ENCODE results near the gene TPCN2.

TPCN2 gene

DNA sequence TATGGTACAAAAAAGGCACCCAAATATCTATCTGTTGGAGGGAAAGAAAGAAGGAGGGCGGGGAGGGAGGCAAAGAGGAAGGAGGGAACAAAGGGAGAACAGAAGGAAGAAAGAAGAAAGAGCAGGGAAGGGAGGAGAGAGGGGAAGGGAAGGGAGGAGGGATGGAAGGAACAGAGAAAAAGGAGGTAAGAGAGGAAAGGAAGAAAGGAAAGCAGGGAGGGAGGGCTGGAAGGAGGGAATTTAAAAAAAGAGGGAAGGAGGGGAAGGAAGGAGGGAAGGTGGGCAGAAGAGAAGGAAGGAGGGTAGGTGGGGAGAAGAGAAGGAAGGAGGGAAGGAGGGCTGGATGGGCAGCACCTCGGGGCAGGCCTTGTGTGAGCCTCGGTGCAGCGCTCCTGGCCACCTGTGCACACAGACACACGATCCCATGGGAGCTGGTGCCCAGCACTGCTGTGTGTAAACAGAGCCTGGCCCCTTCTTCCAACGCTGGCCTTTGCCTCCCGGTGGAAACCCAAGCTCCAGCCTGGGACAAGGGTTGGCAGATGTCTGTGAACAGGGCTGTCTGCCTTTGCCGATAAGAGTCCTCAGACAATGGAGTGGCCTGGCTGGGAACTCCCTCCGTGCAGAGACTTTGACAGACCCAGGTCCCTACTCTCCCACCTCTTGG lies 130.2 kb downstream of the TPCN2 start:
- Histone ChIP-seq H3K27me3 (ENCODE audit: control insufficient read depth, insufficient read depth, low read length) (no peaks in the 10 kb centered on the region), H3K9me3 (ENCODE audit: control insufficient read depth, low read depth, low read length) (no peaks in the 10 kb centered on the region), H3K4me1 (ENCODE audit: control insufficient read depth, low read depth, low read length) (no peaks in the 10 kb centered on the region), H3K4me3 (ENCODE audit: low read length) (no peak overlapping the region), H3K9ac (ENCODE audit: low read length) (no peak overlapping the region), H3K36me3 (ENCODE audit: control insufficient read depth, low read depth, low read length) (no peaks in the 10 kb centered on the region), H3K27ac (ENCODE audit: low read length) (no peak overlapping the region)

DNA sequence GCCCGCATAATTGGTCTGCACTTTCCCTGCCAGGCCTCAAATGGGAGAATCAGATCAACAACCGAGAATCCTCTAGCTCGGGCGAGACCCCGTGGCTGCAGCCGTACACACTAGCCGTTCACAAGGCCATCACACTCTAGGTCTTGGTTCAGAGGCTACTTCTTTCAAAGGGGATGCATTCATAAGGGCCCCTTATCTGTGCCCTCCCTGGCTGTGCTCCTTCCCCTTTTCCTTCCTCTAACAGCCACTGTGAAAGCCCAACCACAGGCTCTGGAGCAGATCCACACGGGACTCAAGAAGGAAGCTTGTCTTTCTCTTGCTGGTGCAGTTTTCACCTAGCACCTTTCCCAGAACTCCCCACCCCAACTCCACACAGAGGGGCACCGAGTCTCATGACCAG lies 131.5 kb downstream of the TPCN2 start:
- Histone ChIP-seq H3K4me3 (ENCODE audit: low read length) (no peak overlapping the region), H3K9me3 (ENCODE audit: control insufficient read depth, low read depth, low read length) (no peaks in the 10 kb centered on the region), H3K9ac (ENCODE audit: low read length) (no peak overlapping the region), H3K4me1 (ENCODE audit: control insufficient read depth, low read depth, low read length) (no peaks in the 10 kb centered on the region), H3K36me3 (ENCODE audit: control insufficient read depth, low read depth, low read length) (no peaks in the 10 kb centered on the region), H3K27me3 (ENCODE audit: control insufficient read depth, insufficient read depth, low read length) (no peaks in the 10 kb centered on the region), H3K27ac (ENCODE audit: low read length) (no peak overlapping the region)

DNA sequence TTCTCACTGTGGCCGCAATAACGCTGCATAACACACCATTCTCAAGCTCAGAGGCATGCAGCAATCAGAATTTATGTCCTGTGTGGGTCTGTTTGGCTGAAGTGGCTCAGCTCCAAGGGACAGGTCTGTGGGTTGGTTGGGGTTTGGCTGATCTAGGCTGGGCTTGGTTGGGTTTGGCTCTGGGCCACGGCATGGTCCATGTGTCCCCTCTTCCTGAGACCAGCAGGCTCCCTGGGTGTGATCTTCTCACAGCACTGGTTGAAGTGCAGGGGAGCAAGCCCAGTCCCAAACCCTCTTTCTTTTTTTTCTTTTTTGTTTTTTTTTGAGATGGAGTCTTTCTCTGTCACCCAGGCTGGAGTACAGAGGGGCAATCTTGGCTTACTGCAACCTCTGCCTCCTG lies 132.0 kb downstream of the TPCN2 start:
- Histone ChIP-seq H3K9me3 (ENCODE audit: control insufficient read depth, low read depth, low read length) (no peaks in the 10 kb centered on the region), H3K4me3 (ENCODE audit: low read length) (no peak overlapping the region), H3K9ac (ENCODE audit: low read length) (no peak overlapping the region), H3K27me3 (ENCODE audit: control insufficient read depth, insufficient read depth, low read length) (no peaks in the 10 kb centered on the region), H3K36me3 (ENCODE audit: control insufficient read depth, low read depth, low read length) (no peaks in the 10 kb centered on the region), H3K4me1 (ENCODE audit: control insufficient read depth, low read depth, low read length) (no peaks in the 10 kb centered on the region), H3K27ac (ENCODE audit: low read length) (no peak overlapping the region)

DNA sequence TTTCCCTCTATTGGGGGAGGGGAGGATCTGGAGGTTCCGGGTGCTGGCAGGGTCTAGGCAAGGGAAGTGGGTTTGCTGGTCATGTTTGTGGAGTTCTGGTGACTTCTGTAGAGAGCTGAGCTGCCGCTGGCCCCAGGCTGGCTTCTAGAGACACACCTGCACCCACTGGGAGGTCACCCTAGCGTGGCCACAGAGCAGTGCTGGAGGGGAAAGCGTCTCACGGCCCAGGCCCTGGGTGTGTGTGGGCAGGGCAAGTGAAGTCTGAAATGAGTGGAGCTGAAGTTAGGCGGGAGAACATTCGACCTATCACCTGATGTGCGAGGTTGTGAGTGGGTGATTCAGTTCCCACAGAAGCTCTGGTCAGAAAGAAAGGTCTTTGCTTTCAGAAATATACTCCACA lies 134.9 kb downstream of the TPCN2 start:
- Histone ChIP-seq H3K9me3 (ENCODE audit: control insufficient read depth, low read depth, low read length) (no peaks in the 10 kb centered on the region), H3K27ac (ENCODE audit: low read length) (no peak overlapping the region), H3K4me1 (ENCODE audit: control insufficient read depth, low read depth, low read length) (no peaks in the 10 kb centered on the region), H3K4me3 (ENCODE audit: low read length) (no peak overlapping the region), H3K36me3 (ENCODE audit: control insufficient read depth, low read depth, low read length) (no peaks in the 10 kb centered on the region), H3K9ac (ENCODE audit: low read length) (no peak overlapping the region), H3K27me3 (ENCODE audit: control insufficient read depth, insufficient read depth, low read length) (no peaks in the 10 kb centered on the region)
